Left ventricle myocardium inferior (tissue), 1 donor: ENCODE data around the gene PTPRT. TPM values are rescaled to one million over a fixed set of nuclear protein-coding genes. Genes with fewer than 3 reads are reported as not detected.

Source experiments
- DNase-seq: peaks from one replicate; pipeline ENCODE4 v3.0.0-alpha.2; 2020
- H3K27ac ChIP-seq: fragments of 200-600 bp; replicated peaks from 2 replicates; pipeline ENCODE4 v1.8.0; 2021
- H3K27me3 ChIP-seq: fragments of 200-600 bp; 2 replicates; pipeline ENCODE4 v1.8.0; 2021; ENCODE audit warnings: low read depth
- H3K36me3 ChIP-seq: fragments of 200-600 bp; 2 replicates; pipeline ENCODE4 v1.8.0; 2021
- H3K4me1 ChIP-seq: fragments of 200-600 bp; 2 replicates; pipeline ENCODE4 v1.8.0; 2021
- H3K4me3 ChIP-seq: fragments of 200-600 bp; 2 replicates; pipeline ENCODE4 v1.8.0; 2021; ENCODE audit warnings: mild to moderate bottlenecking, moderate library complexity
- H3K9me3 ChIP-seq: fragments of 200-600 bp; replicated peaks from 2 replicates; pipeline ENCODE4 v1.8.0; 2021
- intact Hi-C: fragments of 100-400 bp; cut with micrococcal nuclease; formaldehyde crosslinking; loops from one replicate; pipeline ENCODE4 v1.11.0; 2022
- total RNA-seq: library from RNA; stranded (reverse); fragmentation: NEBNext Ultra II Directional; extraction: Animal tissue kit (Norgen Biotek cat#: 25700); gene quantifications from one replicate; pipeline ENCODE4 v1.2.1, GENCODE V29; 2021
- TF ChIP-seq, protein P1 (sequence below): fragments of 200-600 bp; IDR thresholded peaks from 2 replicates; pipeline ENCODE4 v1.8.0; 2021; ENCODE audit warnings: antibody characterized with exemption, mild to moderate bottlenecking, borderline replicate concordance
- donor health status: DM: no; HTN: yes; CAD: no; lungs with severe emphysema.

The PTPRT gene
- total RNA-seq, 1 donor from 2014 or later = 0.08 TPM

DNA sequence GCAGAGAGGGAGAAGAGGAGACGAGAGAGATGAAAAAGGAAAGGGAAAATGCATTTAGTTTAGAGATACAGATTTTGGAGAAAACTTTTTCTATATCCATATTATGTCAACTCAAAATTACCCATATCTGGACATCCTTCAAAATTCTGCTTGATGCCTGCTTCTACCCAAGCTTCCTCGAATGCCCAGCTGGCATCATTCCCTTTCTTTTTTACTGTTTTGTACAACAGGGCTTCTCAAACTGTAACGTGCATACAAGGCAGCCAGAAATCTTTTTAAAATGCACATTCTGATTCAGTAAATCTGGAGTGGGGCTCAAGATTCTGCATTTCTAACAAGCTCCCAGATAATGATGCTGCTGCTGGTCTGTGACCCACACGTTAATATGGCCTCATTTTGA lies 1108.8 kb downstream of the PTPRT start:
- no peak overlapping the region for H3K4me3 ChIP-seq
- intact Hi-C loops = no loop called here
- H3K36me3 ChIP-seq = no peaks in the 10 kb centered on the region
- no peaks in the 10 kb centered on the region for H3K27me3 ChIP-seq
- TF ChIP-seq, protein P1, sequence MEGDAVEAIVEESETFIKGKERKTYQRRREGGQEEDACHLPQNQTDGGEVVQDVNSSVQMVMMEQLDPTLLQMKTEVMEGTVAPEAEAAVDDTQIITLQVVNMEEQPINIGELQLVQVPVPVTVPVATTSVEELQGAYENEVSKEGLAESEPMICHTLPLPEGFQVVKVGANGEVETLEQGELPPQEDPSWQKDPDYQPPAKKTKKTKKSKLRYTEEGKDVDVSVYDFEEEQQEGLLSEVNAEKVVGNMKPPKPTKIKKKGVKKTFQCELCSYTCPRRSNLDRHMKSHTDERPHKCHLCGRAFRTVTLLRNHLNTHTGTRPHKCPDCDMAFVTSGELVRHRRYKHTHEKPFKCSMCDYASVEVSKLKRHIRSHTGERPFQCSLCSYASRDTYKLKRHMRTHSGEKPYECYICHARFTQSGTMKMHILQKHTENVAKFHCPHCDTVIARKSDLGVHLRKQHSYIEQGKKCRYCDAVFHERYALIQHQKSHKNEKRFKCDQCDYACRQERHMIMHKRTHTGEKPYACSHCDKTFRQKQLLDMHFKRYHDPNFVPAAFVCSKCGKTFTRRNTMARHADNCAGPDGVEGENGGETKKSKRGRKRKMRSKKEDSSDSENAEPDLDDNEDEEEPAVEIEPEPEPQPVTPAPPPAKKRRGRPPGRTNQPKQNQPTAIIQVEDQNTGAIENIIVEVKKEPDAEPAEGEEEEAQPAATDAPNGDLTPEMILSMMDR = no peak
- H3K9me3 ChIP-seq = no peaks in the 10 kb centered on the region
- DNase-seq = no peak
- H3K4me1 ChIP-seq = peaks cover 16% of the 10 kb centered on the region
- no peak overlapping the region for H3K27ac ChIP-seq

DNA sequence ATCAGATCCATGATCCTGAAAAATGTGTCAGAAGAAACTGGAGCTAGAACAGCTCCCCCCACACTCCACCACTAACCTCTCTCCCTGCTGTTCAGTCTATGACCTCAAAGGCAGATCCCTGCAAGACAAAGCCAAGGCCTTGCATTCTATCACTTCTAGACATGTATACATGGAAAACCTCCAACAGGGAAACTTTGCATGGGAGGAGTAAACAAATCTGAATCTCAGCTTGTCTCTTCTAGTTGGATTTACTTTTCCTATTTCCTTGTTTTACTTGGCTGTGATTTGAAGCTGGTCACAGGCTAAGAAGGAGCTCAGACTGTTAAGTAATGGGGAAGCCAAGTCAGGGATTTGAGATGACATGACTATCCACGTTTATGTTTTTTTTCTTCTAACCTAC lies 1114.8 kb downstream of the PTPRT start:
- Histone ChIP-seq H3K27me3 (peaks cover 17% of the 10 kb centered on the region), H3K9me3 (no peaks in the 10 kb centered on the region), H3K36me3 (no peaks in the 10 kb centered on the region), H3K4me1 (no peaks in the 10 kb centered on the region), H3K4me3 (no peak overlapping the region), H3K27ac (no peak overlapping the region)
- TF ChIP-seq, protein P1 = no peak
- intact Hi-C loops = no loop called here
- DNase-seq = no peak

DNA sequence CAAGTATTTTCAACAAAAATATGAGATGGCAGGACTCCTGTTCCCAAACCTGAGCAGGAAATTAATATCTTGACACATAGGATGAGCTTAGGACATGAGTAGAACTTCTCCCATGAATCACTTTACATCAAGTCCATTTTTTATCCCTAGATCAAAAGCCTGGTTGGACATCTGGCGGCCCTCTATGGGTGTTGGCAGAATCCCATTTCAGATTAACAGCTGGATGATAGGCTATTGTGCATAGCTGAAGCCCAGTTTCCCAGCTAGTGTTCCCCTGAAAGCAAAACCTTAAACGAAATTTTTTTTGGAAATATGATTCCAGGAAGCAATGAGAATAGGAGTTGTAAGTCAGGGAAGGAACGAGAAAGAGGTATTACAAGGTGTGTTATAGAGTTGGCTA lies 1122.1 kb downstream of the PTPRT start:
- intact Hi-C loops = no loop called here
- no peaks in the 10 kb centered on the region for H3K4me1 ChIP-seq
- no peaks in the 10 kb centered on the region for H3K36me3 ChIP-seq
- H3K4me3 ChIP-seq = no peak overlapping the region
- TF ChIP-seq, protein P1 = no peak
- H3K27ac ChIP-seq = no peak overlapping the region
- peaks cover 12% of the 10 kb centered on the region for H3K27me3 ChIP-seq
- no peak for DNase-seq
- no peaks in the 10 kb centered on the region for H3K9me3 ChIP-seq

DNA sequence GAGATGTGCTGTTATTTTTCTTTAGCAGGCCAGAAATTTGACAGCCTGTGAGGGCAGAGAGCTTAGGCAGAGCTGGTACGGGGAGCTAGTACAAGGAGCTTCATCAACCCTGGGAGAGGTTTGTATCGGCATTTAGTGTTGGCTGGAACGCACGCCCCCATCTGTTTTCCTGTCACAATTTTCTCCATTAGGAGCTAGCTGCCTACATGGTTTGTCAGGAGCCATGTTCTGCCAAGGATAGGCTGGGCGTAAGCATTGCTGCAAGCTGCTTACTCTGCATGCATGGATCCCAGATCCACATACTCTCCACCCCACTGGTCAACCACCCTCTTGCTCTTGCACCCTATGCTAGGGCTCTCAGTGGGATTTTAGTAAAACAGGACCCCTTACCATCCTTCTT lies 1122.5 kb downstream of the PTPRT start:
- H3K4me3 ChIP-seq = no peak overlapping the region
- H3K27ac ChIP-seq = no peak overlapping the region
- TF ChIP-seq, protein P1 = no peak
- intact Hi-C loops = no loop called here
- no peaks in the 10 kb centered on the region for H3K9me3 ChIP-seq
- H3K4me1 ChIP-seq = no peaks in the 10 kb centered on the region
- no peaks in the 10 kb centered on the region for H3K36me3 ChIP-seq
- H3K27me3 ChIP-seq = peaks cover 12% of the 10 kb centered on the region
- DNase-seq = no peak

DNA sequence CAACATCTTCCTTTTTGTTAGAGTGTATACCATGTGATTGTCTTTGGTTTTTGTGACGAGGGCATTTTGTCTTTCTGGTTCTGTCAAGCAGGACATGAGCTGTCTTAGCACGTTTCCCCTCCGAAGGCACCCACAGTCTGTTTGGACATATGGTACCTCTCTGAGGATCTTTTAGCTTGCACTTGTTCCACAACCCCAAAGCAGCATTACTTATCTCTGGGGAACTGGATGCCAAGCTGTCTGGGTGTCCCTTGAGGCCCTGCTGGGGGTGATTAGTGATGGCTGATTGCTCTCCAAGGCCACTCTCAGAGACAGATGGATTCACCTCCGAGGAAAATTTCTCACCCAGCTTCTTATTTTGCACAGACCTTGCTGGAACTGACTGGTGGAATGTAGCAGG lies 1126.6 kb downstream of the PTPRT start:
- Histone ChIP-seq H3K36me3 (no peaks in the 10 kb centered on the region), H3K27ac (no peak overlapping the region), H3K9me3 (no peaks in the 10 kb centered on the region), H3K4me1 (no peaks in the 10 kb centered on the region), H3K4me3 (no peak overlapping the region), H3K27me3 (no peaks in the 10 kb centered on the region)
- intact Hi-C loops = no loop called here
- TF ChIP-seq, protein P1 = no peak
- DNase-seq = no peak

DNA sequence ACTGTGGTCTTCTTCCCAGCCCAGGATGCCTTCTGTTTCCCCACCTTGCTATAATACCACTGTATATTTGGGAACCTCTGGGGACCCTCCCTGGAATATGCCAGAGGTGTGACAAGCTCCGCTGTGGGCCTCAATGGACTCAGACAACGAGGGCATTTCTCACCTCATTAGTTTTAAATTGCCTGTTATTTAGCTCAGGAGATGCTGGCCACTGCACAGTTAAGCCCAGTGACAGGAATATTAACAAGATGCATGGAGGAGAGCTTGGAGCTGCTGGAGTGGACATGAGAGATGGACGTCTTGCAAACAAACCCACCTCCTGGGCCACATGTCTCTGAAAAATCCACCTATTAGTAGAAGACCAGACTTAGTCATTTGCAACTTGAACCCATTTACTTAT lies 1136.4 kb downstream of the PTPRT start:
- Histone ChIP-seq H3K4me1 (no peaks in the 10 kb centered on the region), H3K9me3 (no peaks in the 10 kb centered on the region), H3K27ac (no peak overlapping the region), H3K27me3 (peaks cover 12% of the 10 kb centered on the region), H3K36me3 (no peaks in the 10 kb centered on the region), H3K4me3 (no peak overlapping the region)
- TF ChIP-seq, protein P1 = no peak
- intact Hi-C loops = no loop called here
- no peak for DNase-seq
